H1 (cell line): ENCODE data around the gene ACAP3. TPM values are rescaled to one million over a fixed set of nuclear protein-coding genes. Genes with fewer than 3 reads are reported as not detected.

Experiments
- CTCF ChIA-PET: fragments of 300-600 bp; sonication (Branson Sonifier 250); formaldehyde crosslinking; loops from one replicate; lab custom pipeline; 2021; ENCODE audit not compliant: partially characterized antibody; lab: Charles Lee
- POLR2A ChIA-PET: fragments of 300-600 bp; sonication (Branson Sonifier 250); formaldehyde crosslinking; loops from one replicate; lab custom pipeline; 2021; ENCODE audit warnings: inconsistent platforms; ENCODE audit not compliant: partially characterized antibody; lab: Charles Lee
- DNase-seq, 2 experiments: peaks; one replicate each; pipeline versions ENCODE4 v3.0.0 to v3.0.0-alpha.2; 2010 to 2022; ENCODE audit warnings: low spot score in 2 of 2, low read depth in 1 of 2, mixed read lengths in 1 of 2
- FAIRE-seq: peaks from 2 replicates; lab custom pipeline; 2011; peaks lifted over from hg19 to GRCh38; lab: Jason Lieb, UNC
- H2AFZ ChIP-seq: 2 replicates; pipeline ENCODE4 v1.8.1; 2012; ENCODE audit warnings: low read length, inconsistent platforms
- H2AK5ac ChIP-seq: 2 replicates; pipeline ENCODE4 v1.6.1; 2013; ENCODE audit warnings: low read depth, low read length
- H2BK120ac ChIP-seq: replicated peaks from 2 replicates; pipeline ENCODE3; 2013; ENCODE audit warnings: low read depth, low read length, inconsistent platforms
- H2BK12ac ChIP-seq: 2 replicates; pipeline ENCODE4 v1.6.1; 2013; ENCODE audit warnings: low read depth, low read length
- H2BK15ac ChIP-seq: 2 replicates; pipeline ENCODE4 v1.6.1; 2013; ENCODE audit warnings: low read length
- H2BK20ac ChIP-seq: 2 replicates; pipeline ENCODE4 v1.6.1; 2013; ENCODE audit warnings: low read length
- H2BK5ac ChIP-seq: 2 replicates; pipeline ENCODE4 v1.6.1; 2013; ENCODE audit warnings: low read depth, low read length
- H3K14ac ChIP-seq: 2 replicates; pipeline ENCODE4 v1.6.1; 2013; ENCODE audit warnings: inconsistent platforms; ENCODE audit not compliant: insufficient read length
- H3K18ac ChIP-seq: 2 replicates; pipeline ENCODE4 v1.6.1; 2013; ENCODE audit warnings: low read length; ENCODE audit errors: extremely low read depth
- H3K23ac ChIP-seq: 2 replicates; pipeline ENCODE4 v1.6.1; 2013; ENCODE audit warnings: inconsistent platforms; ENCODE audit not compliant: insufficient read length
- H3K23me2 ChIP-seq: 2 replicates; pipeline ENCODE4 v1.6.1; 2013; ENCODE audit warnings: low read depth, low read length
- H3K27ac ChIP-seq: 2 replicates; pipeline ENCODE4 v1.6.1; 2011; ENCODE audit warnings: low read depth, low read length, inconsistent platforms
- H3K27me3 ChIP-seq, 4 experiments: replicated peaks in 1 of 4; 1 replicate in 1 of 4; 2 replicates in 3 of 4; pipeline versions ENCODE4 v1.6.1 to v1.8.1; 2011 to 2013; ENCODE audit warnings: low read length in 3 of 4, mild to moderate bottlenecking in 3 of 4, inconsistent platforms in 2 of 4, mixed read lengths in 2 of 4, moderate library complexity in 1 of 4; ENCODE audit not compliant: control insufficient read depth in 3 of 4, insufficient read depth in 3 of 4; ENCODE audit errors: extremely low read depth in 1 of 4
- H3K36me3 ChIP-seq, 4 experiments: 2 replicates each; pipeline versions ENCODE4 v1.6.1 to v1.8.1; 2011 to 2013; ENCODE audit warnings: mild to moderate bottlenecking in 4 of 4, low read length in 3 of 4, moderate library complexity in 2 of 4, control low read depth in 1 of 4, inconsistent platforms in 1 of 4; ENCODE audit not compliant: insufficient read depth in 4 of 4, control insufficient read depth in 2 of 4
- H3K4ac ChIP-seq: replicated peaks from 2 replicates; pipeline ENCODE3; 2013; ENCODE audit warnings: low read length, low read depth, mixed read lengths, inconsistent platforms; ENCODE audit not compliant: insufficient read length
- H3K4me1 ChIP-seq, 4 experiments: replicated peaks in 1 of 4; 1 replicate in 1 of 4; 2 replicates in 3 of 4; pipeline versions ENCODE4 v1.6.1 to v1.8.1; 2011 to 2013; ENCODE audit warnings: low read length in 3 of 4, inconsistent platforms in 2 of 4, mixed read lengths in 1 of 4; ENCODE audit not compliant: insufficient read depth in 4 of 4, control insufficient read depth in 3 of 4
- H3K4me2 ChIP-seq, 2 experiments: 2 replicates each; pipeline versions ENCODE4 v1.6.1 to v1.8.1; 2011 to 2013; ENCODE audit warnings: low read depth in 2 of 2, low read length in 2 of 2, control low read depth in 1 of 2, inconsistent platforms in 1 of 2, mild to moderate bottlenecking in 1 of 2; ENCODE audit not compliant: insufficient read depth in 1 of 2
- H3K4me3 ChIP-seq, 4 experiments: fragments of 200-600, 300-600 bp in 1 of 4; sonication (generic), shearing (Covaris generic), sonication (Bioruptor Twin) in 1 of 4; 2 replicates each; pipeline versions ENCODE4 v1.5.1 to v1.8.1; 2011 to 2016; ENCODE audit warnings: low read length in 4 of 4, low read depth in 3 of 4, control low read depth in 2 of 4, inconsistent platforms in 2 of 4, mild to moderate bottlenecking in 2 of 4, mixed read lengths in 1 of 4, moderate library complexity in 1 of 4; ENCODE audit not compliant: insufficient read depth in 2 of 4; ENCODE audit errors: extremely low read depth in 1 of 4
- H3K56ac ChIP-seq: replicated peaks from 2 replicates; pipeline ENCODE3; 2013; ENCODE audit warnings: low read depth, mild to moderate bottlenecking, mixed read lengths, low read length, inconsistent platforms; ENCODE audit not compliant: insufficient read length
- H3K79me1 ChIP-seq: 2 replicates; pipeline ENCODE4 v1.6.1; 2013; ENCODE audit warnings: low read depth, low read length, control low read depth
- H3K79me2 ChIP-seq, 2 experiments: 2 replicates each; pipeline versions ENCODE4 v1.6.1 to v1.8.1; 2012 to 2013; ENCODE audit warnings: low read length in 2 of 2, mild to moderate bottlenecking in 2 of 2, inconsistent platforms in 1 of 2; ENCODE audit not compliant: insufficient read depth in 2 of 2, control insufficient read depth in 1 of 2
- H3K9ac ChIP-seq, 4 experiments: replicated peaks in 1 of 4; 1 replicate in 1 of 4; 2 replicates in 3 of 4; pipeline versions ENCODE4 v1.6.1 to v1.8.1; 2011 to 2013; ENCODE audit warnings: low read depth in 3 of 4, low read length in 3 of 4, control low read depth in 2 of 4, mild to moderate bottlenecking in 2 of 4, moderate library complexity in 2 of 4, inconsistent platforms in 1 of 4; ENCODE audit errors: extremely low read depth in 1 of 4
- H3K9me3 ChIP-seq, 2 experiments: 2 replicates each; pipeline versions ENCODE4 v1.6.1 to v1.8.1; 2012 to 2013; ENCODE audit warnings: mild to moderate bottlenecking in 2 of 2, moderate library complexity in 2 of 2, control low read depth in 1 of 2, inconsistent platforms in 1 of 2, low read depth in 1 of 2, low read length in 1 of 2, mixed read lengths in 1 of 2; ENCODE audit not compliant: insufficient read depth in 2 of 2
- H4K20me1 ChIP-seq, 2 experiments: replicated peaks in 1 of 2; 2 replicates each; pipeline versions ENCODE3 to v1.8.1; 2011 to 2013; ENCODE audit warnings: inconsistent platforms in 2 of 2, low read length in 2 of 2, mild to moderate bottlenecking in 1 of 2; ENCODE audit not compliant: insufficient read depth in 2 of 2, control insufficient read depth in 1 of 2
- H4K5ac ChIP-seq: 2 replicates; pipeline ENCODE4 v1.6.1; 2013; ENCODE audit warnings: low read length, low read depth, mixed read lengths, inconsistent platforms; ENCODE audit not compliant: insufficient read length
- H4K8ac ChIP-seq: 2 replicates; pipeline ENCODE4 v1.8.0; 2013; ENCODE audit warnings: mild to moderate bottlenecking, moderate library complexity, low read length, inconsistent platforms; ENCODE audit not compliant: insufficient read depth; ENCODE audit errors: extremely low read depth
- H4K91ac ChIP-seq: replicated peaks from 2 replicates; pipeline ENCODE3; 2013; ENCODE audit warnings: low read length, mixed read lengths, inconsistent platforms; ENCODE audit not compliant: insufficient read length
- BCL11A ChIP-seq, 2 experiments: IDR thresholded peaks; one replicate each; pipeline ENCODE4 v1.6.1; 2011; ENCODE audit warnings: low read depth in 2 of 2, low read length in 2 of 2, mild to moderate bottlenecking in 2 of 2
- CBX5 ChIP-seq: fragments of 300-800, 300-1000 bp; sonication (generic); IDR thresholded peaks from 2 replicates; pipeline ENCODE4 v1.7.1; 2016; ENCODE audit warnings: antibody characterized with exemption, low read length, low read depth
- JUND ChIP-seq: IDR thresholded peaks from 2 replicates; pipeline ENCODE4 v1.6.1; 2011; ENCODE audit warnings: mild to moderate bottlenecking, improper control_type of control experiment, low read length
- PHF8 ChIP-seq: fragments of 200-600 bp; sonication (generic); conservative IDR thresholded peaks from 2 replicates; pipeline ENCODE4 v1.7.1; 2012; ENCODE audit warnings: low read depth, mild to moderate bottlenecking, inconsistent platforms, low read length, moderate library complexity
- RXRA ChIP-seq: IDR thresholded peaks from 2 replicates; pipeline ENCODE4 v1.6.1; 2011; ENCODE audit warnings: low read depth, mild to moderate bottlenecking, low read length, moderate library complexity; ENCODE audit not compliant: insufficient read depth
- TBP ChIP-seq: IDR thresholded peaks from 2 replicates; pipeline ENCODE4 v1.6.1; 2011; ENCODE audit warnings: low read depth, low read length, improper control_type of control experiment
- TCF12 ChIP-seq: IDR thresholded peaks from 2 replicates; pipeline ENCODE4 v1.6.1; 2011; ENCODE audit warnings: low read depth, mild to moderate bottlenecking, low read length
- YY1 ChIP-seq: IDR thresholded peaks from 2 replicates; pipeline ENCODE4 v1.6.1; 2011; ENCODE audit warnings: low read depth, mild to moderate bottlenecking, low read length
- WGBS, 2 experiments: shearing (Covaris generic) in 1 of 2; methylation state at CpG; one replicate each; pipeline versions ENCODE4 v1.1.6 to v1.1.7; 2013 to 2015; ENCODE audit warnings: low lambda C conversion rate in 2 of 2, mixed read lengths in 2 of 2, inconsistent platforms in 1 of 2, low coverage in 1 of 2, missing lambda C conversion rate in 1 of 2; ENCODE audit not compliant: insufficient replicate concordance in 2 of 2, insufficient coverage in 1 of 2, insufficient read length in 1 of 2; ENCODE audit errors: extremely low coverage in 1 of 2, missing lambda C conversion rate in 1 of 2; 5-methylcytosine and 5-hydroxymethylcytosine counted together
- polyA plus RNA-seq, 7 experiments: library from polyadenylated mRNA; depleted of rRNA in 3 of 7; stranded (reverse) in 5 of 7; unstranded in 2 of 7; fragments of >200 nt in 5 of 7; fragments of 200-250 nt in 2 of 7; gene quantifications; 1 replicate in 5 of 7; 2 replicates in 1 of 7; 4 replicates in 1 of 7; pipeline versions ENCODE4 v1.2.1 to v1.2.3, GENCODE V29; 2011 to 2013; ENCODE audit warnings: missing spikeins in 2 of 7, mixed read lengths in 2 of 7
- total RNA-seq: library from RNA; stranded (reverse); fragmentation: NEBNext Ultra II Directional; extraction: Animal tissue kit (Norgen Biotek cat#: 25700); gene quantifications from 2 replicates; pipeline ENCODE4 v1.2.1, GENCODE V29; 2021

ACAP3 gene
- total and polyA plus RNA-seq, 2 of the 8 experiments (the other 6 are each of a cell fraction or from before 2014, with no cell fraction given): 14.8 to 28.3 TPM

DNA sequence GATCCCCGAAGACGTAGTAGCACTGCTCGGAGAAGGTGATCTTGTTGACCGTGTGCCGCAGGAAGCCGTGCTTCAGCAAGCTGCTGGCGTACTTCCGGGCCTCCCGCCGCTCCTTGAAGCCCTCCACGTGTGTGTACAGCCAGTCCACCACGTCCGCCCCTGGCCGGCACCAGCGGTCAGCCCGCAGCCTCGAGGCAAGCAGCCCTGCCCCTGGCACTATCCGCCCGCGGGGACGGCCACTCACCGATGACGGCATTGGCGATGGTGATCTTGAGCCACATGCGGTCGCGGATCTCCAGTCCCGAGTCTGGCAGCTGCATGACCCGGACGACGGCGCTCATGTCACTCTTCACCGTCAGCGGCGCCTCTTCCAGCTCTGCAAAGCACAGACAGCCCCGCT lies 30.5 kb upstream of the ACAP3 start:
- H3K23ac ChIP-seq: no peak overlapping the region
- H2BK15ac ChIP-seq: no peak overlapping the region
- H2BK12ac ChIP-seq: no peak overlapping the region
- no peaks in the 10 kb centered on the region; the same call in 1 of the 2 replicates for H3K23me2 ChIP-seq
- H3K56ac ChIP-seq: no peak overlapping the region
- DNase-seq (no peak), FAIRE-seq (no peak)
- H4K20me1 ChIP-seq: peaks cover 14 to 31% of the 10 kb centered on the region in 2 experiments
- H3K27me3 ChIP-seq: no peaks in the 10 kb centered on the region; a peak in 1 of 7 replicates
- no peak overlapping the region for H4K91ac ChIP-seq
- no peaks in the 10 kb centered on the region; a peak in 1 of 4 replicates for H3K79me2 ChIP-seq
- no peaks in the 10 kb centered on the region; a peak in 1 of 7 replicates for H3K4me1 ChIP-seq
- H4K5ac ChIP-seq: no peak overlapping the region
- H3K4me2 ChIP-seq: no peak overlapping the region
- 97% methylated on average over 18 of the region's 36 CpGs; no CpG with 5 or more reads in 1 of the 2 experiments for WGBS, 2 experiments
- H2BK20ac ChIP-seq: no peak overlapping the region
- no peak overlapping the region for H3K27ac ChIP-seq
- ChIA-PET POLR2A (interaction anchor here (0.6 to 9.0 kb wide), 5 partner anchors 12 to 392 kb away, joined by 3 to 134 read pairs (median 3); no protein-coding TSS in a partner anchor), CTCF (interaction anchor here (0.7 to 3.2 kb wide), 6 partner anchors 8 to 64 kb away, joined by 3 to 13 read pairs (median 4); no protein-coding TSS in a partner anchor)
- H3K18ac ChIP-seq: no peak overlapping the region
- no peak overlapping the region for H2BK5ac ChIP-seq
- H3K9me3 ChIP-seq: peaks cover 0 to 5% of the 10 kb centered on the region in 2 experiments; a peak in 1 of 4 replicates
- peaks cover 2 to 44% (median 15%) of the 10 kb centered on the region in 4 experiments; a peak in 7 of 8 replicates for H3K36me3 ChIP-seq
- no peak overlapping the region for H3K9ac ChIP-seq
- H3K79me1 ChIP-seq: peaks cover 12% of the 10 kb centered on the region
- TF ChIP-seq TCF12 (no peak), YY1 (no peak), JUND (no peak), RXRA (no peak), PHF8 (no peak), CBX5 (no peak), TBP (no peak), BCL11A (IDR thresholded peaks at IDR 0.05; ENCODE audit: low read depth in 2 of 2, low read length in 2 of 2) (no peak)
- H2AFZ ChIP-seq: no peak overlapping the region
- H2AK5ac ChIP-seq: no peak overlapping the region
- H2BK120ac ChIP-seq: no peak overlapping the region
- H4K8ac ChIP-seq: no peak overlapping the region; the same call in 1 of the 2 replicates
- H3K4me3 ChIP-seq: no peak overlapping the region
- no peak overlapping the region for H3K14ac ChIP-seq
- no peak overlapping the region for H3K4ac ChIP-seq
